CD4-positive, alpha-beta T cell treated with Interleukin-2 at 100 ng/mL for 4 hours (primary cell): ENCODE results near the gene CNKSR2.
A peak's percentile ranks its signal among the peaks of the same experiment; 100 is the strongest.
"Not testable (repeated sequence)": the region's sequence is repeated elsewhere in the genome, so short reads cannot be mapped to it uniquely, and the experiment has no call there.

Experiments used
- DNase-seq: peaks from one replicate; pipeline ENCODE4 v3.0.0-alpha.2; 2020; ENCODE audit warnings: low spot score

Gene CNKSR2

DNA sequence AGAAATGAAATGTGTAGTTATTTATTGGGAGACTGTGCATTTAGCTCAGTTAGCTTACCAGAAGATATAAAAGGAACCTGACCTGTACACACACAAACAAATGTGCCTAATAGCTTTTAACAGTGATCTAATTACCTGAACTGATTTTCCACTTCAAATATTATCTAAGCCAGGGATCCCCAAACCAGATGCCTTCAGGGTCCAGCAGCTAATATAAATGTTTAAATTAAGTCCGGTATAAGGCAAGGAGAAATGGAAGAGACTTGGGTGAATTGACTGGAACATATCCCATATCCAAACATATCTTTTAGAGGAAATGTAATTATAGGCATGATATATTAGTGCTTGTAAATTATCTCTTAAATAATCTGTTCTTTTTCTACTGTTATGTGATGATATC lies 66.7 kb downstream of the CNKSR2 start:
- no peak for DNase-seq

GRCh38 chrX:21457718-21458117 lies 83.5 kb downstream of the CNKSR2 start:
- no peak for DNase-seq

- no peak for DNase-seq
These were observed 94.9 kb downstream of the CNKSR2 start for GRCh38 chrX:21469071-21469470.

DNA sequence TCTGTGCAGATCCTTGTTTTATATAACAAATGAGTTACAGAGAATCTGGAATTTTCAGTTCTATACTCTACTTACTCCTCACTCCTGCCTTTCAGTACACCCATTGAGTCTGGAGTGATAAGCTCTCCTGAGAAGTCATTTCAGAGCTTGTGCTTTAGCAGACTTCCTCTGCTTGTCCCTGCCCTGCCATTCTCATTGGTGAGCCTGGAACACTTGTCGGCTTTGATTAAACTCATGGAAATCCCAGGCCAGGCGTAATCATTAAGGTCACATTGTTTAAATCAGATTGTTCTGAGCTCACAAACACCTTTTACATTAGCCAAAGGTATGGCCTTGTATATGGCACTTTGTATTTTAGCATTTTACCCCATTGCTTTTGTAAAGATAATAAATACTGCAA lies 102.7 kb downstream of the CNKSR2 start:
- DNase-seq, result no peak

- DNase-seq, result peak; percentile 44
These were observed 105.6 kb downstream of the CNKSR2 start for GRCh38 chrX:21479695-21480270.

- DNase-seq, result no peak
These were observed 107.5 kb downstream of the CNKSR2 start for GRCh38 chrX:21481761-21482160.

DNA sequence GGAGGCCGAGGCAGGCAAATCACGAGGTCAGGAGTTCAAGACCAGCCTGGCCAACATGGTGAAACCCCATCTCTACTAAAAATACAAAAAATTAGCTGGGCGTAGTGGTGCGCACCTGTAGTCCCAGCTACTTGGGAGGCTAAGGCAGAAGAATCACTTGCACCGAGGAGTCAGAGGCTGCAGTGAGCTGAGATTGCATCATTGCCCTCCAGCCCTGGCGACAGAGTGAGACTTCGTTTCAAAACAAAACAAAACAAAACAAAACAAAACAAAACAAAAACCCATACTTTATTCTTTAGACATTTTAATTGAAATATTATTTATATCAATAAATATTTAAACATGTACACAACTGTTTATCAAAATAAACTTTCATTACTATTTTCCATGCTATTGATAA lies 109.8 kb downstream of the CNKSR2 start:
- DNase-seq, result not testable (repeated sequence)

DNA sequence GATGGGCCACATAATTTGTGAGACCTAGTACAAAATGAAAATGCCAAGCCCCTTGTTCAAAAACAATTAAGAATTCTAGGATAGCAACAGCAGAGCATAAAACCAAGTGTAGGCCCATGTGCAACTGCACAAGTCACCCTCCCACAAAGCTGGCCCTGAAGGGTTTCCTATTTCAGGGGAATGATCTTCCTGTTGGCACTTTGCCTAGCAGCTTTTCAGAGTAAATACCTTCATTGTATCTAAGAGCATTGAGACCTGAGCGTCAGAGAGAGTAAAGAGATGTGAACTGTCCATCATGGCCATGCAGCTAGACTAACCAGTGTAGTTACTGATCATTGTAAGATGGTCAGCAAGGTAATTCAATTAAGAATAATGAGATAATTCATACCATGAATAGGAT lies 113.6 kb downstream of the CNKSR2 start:
- no peak for DNase-seq

GRCh38 chrX:21490341-21490740 lies 116.1 kb downstream of the CNKSR2 start:
- no peak for DNase-seq

DNA sequence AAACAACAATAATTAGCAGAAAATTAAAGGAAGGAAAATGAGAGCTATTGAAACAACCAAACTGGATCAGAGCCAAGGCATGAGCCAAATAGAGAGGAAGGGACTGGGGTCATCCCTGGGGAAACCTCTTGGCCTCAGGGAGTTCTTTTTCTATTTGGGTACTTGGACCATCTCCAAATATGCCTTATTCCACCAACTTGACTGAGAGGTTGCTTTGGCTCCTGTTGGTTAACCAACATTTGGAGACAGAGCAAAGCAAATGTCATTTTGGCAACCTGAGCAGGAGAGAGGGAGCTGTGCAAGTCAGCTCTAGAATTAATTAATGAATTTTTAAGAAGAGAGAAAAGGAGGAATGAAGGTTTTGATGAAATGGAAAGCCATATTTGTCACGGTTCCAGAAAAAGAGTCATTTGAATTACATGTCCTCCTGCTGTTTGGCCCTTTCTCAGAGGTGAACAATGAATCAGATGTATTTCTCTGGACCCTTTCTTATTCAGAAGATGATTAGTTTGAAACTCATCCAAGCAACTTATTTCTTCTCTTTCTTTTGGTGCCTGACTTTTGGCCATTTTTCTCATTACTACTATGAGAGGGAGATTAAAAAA lies 119.1 kb downstream of the CNKSR2 start:
- no peak for DNase-seq

DNA sequence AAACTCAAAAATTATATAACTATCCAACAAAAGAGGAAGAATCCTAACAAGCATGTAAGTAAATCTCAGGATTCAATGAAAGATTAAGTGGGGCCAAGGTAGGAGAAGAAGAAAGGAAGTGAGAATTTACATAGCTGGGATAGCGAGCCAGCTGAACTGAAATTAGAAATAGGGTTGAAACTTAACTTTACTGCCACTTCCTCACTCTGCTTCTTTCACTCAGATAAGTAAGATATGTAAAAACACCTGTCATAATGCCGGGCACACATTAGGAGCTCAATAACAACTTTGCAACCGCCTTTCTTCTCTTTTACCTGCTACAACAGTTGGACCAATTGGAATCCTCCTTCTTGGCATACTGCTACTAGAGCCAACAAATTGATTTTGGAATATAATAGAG lies 129.4 kb downstream of the CNKSR2 start:
- no peak for DNase-seq

DNA sequence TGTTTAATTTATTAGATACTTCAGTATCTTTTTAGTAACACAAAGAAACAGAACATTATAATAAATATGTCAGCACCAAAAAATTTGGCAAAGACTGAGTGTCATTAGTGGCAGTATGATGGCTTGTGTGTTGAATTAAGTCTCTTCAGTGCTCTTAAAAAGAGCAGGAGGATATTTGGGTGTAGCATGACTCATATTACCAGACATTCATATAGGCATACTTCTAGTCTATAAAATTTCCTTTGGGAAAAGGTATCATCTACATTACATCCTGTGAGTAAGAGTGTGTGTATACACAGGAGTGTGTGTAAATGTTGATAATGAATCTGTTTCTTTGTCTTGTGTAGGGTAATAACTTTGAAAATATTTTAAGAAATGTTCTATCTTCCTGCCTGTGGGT lies 135.7 kb downstream of the CNKSR2 start:
- no peak for DNase-seq

DNA sequence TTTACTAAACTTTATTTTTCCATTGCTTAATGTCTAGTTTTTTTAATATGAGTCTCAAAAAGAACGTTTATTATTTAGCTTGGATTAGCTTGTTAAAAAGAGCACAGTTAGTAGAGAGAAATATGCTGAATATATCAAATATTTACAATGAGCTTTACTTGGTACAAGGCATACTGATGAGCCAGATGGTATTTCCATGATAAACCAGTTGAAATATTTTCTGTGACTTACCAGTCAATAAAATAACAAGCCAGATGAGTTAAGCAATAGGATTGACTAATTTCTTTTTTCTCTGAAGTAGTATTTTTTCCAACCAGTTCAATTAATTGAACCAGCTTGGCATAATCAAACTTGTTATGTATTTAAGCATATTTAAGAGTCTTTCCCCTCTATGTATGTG lies 149.8 kb downstream of the CNKSR2 start:
- DNase-seq, result no peak

DNA sequence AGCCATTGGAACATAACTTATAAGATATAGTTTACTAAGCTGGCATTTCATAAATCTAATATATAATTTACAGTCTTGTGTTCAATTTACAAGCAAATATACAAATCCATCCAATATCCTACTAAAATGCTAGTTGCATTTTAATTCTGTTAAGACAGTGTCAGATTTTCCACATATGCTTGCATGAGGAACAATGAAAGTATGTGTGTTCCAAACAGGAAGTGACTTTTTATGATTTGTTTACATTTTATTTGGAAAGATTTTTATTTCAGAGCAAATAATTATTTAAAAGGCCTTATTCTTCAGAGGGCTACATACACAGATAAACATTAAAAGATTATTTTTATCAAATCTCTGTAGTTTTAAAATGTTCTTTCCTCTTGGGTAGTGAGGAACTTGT lies 153.9 kb downstream of the CNKSR2 start:
- no peak for DNase-seq

GRCh38 chrX:21529771-21530170 lies 155.6 kb downstream of the CNKSR2 start:
- no peak for DNase-seq

DNA sequence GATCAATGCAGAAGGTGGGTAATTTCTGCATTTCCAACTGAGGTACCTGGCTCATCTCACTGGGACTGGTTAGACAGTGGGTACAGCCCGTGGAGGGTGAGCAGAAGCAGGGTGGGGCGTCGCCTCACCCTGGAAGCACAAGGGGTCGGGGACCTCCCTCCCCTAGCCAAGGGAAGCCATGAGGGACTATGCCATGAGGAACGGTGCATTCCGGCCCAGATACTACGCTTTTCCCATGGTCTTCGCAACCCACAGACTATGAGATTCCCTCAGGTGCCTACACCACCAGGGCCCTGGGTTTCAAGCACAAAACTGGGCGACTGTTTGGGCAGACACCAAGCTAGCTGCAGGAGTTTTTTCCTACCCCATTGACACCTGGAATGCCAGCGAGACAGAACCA lies 170.4 kb downstream of the CNKSR2 start:
- not testable (repeated sequence) for DNase-seq

DNA sequence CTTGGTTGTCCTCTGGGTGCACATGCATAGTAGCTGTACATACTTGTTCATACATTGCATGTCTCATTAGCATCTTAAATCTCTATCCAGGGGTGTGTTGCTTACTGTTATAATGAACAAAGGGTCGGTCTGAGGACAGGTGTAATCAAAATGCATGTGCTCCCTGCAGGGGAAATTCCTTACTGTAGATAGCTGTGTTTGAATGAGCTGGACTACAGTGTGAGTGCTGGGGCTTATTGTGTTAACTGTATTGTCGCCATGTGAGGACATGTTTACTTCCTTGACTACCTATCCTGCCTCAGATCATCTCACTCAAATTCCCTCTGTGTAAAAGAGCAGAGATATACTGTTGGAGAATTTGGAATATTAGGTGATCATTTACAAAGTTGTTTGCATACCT lies 185.2 kb downstream of the CNKSR2 start:
- DNase-seq, result no peak

- DNase-seq, result no peak
These were observed 190.8 kb downstream of the CNKSR2 start for GRCh38 chrX:21565025-21565424.

DNA sequence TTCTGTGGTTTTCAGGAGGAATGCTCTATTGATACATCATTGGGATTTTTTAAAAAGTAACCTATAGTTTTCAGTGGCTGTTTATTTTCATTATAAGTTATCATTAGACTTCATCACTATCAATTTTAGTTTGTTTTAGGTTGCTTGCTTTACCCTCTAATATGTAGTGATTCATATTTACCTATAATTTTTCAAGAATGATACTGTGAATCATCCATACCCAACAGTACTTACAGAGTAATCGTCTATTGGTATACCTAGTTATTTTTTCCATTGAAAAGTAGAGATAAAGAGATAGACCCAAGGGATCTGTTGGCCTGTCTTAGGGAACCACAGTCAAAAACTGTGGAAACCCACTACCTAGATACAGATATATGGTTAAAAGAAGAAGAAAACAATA lies 200.6 kb downstream of the CNKSR2 start:
- no peak for DNase-seq

DNA sequence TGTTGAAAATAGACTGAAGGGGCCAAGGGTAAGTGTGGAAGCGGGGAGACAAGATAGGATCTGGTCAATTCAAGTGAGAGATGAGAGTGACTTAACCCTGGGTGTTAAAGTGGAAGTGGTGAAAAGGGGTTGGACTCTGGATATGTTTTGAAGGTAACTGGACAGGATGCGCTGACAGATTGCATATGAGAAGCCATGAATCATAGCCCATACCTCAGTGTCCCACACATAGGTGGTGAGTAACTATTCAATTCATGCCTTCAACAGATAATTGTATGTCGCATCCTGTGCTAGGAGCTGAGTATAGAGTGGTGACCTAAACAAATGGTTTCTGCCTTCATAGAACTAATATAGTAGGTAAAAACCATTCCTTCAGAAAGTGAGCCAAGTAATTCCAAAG lies 207.3 kb downstream of the CNKSR2 start:
- DNase-seq, result no peak

DNA sequence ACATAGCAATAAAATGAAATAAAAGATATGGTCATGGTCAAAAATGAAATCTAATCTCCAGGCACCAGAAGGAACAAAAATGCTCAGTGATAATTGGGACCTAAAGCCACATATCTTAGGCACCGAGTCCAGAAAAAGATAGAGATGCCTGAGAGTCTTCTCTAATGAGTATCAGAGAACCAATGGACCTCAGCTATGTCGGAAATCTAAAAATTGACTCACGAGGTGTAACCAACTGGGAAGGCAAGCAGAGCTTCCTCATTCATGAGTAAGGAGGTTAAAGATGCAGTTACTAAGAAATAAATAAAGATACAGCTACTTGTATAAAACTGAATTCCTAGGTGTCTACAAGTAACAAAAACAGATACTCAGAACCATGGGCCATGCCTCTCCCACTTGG lies 211.8 kb downstream of the CNKSR2 start:
- DNase-seq, result no peak

DNA sequence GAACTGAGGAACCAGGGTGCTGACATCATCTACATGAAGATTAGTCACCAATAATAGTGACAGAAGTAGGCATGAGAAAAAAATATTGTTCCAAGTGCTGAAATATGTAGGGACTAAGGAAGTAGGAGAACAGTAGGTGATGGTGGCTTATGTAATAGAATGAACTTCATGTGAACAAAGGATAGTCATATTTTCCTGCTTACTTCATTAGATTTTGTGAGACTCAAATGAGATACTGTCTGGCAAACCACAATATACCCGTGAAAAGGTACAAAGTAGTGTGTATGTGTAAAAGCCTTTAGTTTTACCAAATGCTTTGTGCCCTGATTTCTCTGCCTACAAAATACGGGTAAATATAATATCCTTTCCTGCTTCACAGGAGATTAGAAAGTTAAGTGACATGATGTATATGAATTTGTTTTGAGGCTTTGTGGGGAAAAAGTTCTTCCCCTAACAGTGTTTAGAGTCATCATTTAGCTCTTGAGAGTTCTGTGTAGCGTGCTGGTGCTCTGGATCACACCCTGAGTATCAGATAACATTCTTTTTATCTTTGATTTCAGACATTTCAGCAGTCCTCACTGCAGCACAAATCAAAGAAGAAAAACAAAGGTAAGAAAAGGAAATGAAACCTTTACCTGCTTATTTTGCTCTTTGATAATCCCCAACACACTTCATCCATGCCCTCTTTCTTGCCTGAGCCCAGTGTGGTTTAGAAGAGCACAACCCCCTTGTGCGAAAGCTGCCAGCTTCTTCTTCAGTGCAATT lies 216.0 kb downstream of the CNKSR2 start:
- DNase-seq, result no peak

- DNase-seq, result no peak
These were observed 231.8 kb downstream of the CNKSR2 start for GRCh38 chrX:21606002-21606401.

DNA sequence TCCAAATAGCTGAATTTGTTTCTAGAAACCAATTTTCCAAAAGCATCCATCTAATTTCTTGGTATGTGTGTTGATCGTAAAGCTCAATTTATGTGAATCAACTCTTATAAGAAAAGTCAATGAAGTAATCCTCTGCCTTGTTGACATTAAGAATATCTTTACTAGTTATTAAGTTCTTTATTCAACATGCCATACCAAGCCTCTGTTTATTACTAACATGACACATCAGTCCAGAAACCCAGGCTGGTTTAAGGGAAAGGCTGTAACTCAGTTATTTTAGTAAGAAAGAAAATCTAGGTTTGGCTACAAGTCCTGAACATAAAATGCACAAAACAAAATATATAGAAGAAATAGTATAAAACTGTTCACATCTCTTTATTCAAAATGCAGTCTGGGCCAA lies 235.9 kb downstream of the CNKSR2 start:
- no peak for DNase-seq
